GM18868 (cell line): Measurements from ENCODE around the gene FGD2.

Experiments used
- ATAC-seq: cut with Tn5 transposase; IDR thresholded peaks from one replicate; pipeline ENCODE4 v1.9.1; 2021; ENCODE audit warnings: mild to moderate bottlenecking, moderate library complexity; ENCODE audit not compliant: unreplicated experiment

Gene FGD2, protein sequence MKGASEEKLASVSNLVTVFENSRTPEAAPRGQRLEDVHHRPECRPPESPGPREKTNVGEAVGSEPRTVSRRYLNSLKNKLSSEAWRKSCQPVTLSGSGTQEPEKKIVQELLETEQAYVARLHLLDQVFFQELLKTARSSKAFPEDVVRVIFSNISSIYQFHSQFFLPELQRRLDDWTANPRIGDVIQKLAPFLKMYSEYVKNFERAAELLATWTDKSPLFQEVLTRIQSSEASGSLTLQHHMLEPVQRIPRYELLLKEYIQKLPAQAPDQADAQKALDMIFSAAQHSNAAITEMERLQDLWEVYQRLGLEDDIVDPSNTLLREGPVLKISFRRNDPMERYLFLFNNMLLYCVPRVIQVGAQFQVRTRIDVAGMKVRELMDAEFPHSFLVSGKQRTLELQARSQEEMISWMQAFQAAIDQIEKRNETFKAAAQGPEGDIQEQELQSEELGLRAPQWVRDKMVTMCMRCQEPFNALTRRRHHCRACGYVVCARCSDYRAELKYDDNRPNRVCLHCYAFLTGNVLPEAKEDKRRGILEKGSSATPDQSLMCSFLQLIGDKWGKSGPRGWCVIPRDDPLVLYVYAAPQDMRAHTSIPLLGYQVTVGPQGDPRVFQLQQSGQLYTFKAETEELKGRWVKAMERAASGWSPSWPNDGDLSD

GRCh38 chr6:37005061-37005810 lies at the start of gene FGD2:
FGD2 (plus strand) TSS chr6:37005655; CDS start chr6:37005818, 163 bp downstream.
- peak; percentile 54 for ATAC-seq

DNA sequence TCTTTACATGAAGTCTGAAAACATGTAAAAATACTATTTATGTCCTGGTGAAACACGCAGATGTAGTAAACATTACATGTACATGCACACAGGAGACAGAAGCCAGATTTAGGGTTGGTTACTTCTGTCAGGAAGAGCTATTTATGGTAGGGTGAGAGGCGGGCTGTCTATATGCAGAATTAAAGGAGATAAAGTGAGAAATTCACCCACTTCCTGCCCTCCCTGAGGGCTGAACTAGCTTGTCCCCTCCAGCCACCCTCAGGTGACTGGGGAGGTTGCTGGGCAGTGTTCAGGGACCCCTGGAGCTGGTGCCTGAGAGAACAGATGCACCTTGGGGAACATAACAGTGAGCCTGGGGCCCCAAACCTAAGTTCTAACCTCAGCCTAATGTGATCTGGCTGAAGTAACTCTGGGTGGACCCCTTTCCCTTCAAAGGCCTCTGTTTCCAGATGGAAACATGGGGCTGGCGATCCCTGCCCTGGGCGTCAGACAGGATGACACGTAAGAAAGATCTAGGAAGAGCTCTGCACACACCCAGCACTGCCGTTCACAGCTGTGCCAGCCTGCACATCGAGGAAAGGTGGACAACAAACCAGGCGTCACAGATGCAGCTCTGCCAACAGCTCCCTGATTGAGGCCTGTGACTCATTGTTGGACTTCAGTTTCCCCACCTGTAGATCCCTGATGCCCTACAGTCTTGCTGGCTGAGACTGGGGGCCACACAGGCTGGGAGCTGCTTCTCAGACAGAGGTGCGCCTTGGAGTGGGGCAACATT lies 49.6 kb upstream of the FGD2 start:
- ATAC-seq: no peak

- no peak for ATAC-seq
These were observed 49.0 kb upstream of the FGD2 start for GRCh38 chr6:36956446-36956820.

GRCh38 chr6:36957773-36958271 lies 47.6 kb upstream of the FGD2 start:
- ATAC-seq: no peak

DNA sequence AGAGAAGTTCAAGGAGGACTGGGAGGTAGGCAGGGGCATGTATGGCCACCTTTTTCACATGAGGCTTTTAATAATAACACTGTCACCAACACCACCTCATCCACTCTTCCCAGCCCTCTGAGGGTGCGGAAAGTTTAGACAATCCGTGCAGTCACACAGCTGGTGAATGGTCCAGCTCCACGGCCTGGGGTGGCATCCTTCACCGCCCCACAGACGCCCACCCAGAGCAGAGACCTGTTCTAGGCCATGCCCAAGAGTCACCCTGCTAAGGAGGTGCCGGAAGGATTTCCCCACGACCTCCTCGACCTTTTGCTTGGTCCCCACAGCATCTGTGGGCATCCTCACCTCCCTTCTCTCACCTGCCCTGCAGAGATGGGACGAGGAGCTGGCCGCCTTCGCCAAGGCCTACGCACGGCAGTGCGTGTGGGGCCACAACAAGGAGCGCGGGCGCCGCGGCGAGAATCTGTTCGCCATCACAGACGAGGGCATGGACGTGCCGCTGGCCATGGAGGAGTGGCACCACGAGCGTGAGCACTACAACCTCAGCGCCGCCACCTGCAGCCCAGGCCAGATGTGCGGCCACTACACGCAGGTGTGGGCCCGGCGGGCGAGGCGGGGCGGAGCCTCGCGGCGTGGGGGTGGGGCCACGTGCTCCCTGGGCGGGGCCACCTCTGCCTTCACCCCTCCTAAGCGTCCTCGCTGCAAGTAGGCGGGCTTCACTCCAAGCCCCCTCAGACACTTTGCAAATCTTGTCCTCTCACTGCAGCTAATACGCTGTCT lies 46.5 kb upstream of the FGD2 start:
- no peak for ATAC-seq

DNA sequence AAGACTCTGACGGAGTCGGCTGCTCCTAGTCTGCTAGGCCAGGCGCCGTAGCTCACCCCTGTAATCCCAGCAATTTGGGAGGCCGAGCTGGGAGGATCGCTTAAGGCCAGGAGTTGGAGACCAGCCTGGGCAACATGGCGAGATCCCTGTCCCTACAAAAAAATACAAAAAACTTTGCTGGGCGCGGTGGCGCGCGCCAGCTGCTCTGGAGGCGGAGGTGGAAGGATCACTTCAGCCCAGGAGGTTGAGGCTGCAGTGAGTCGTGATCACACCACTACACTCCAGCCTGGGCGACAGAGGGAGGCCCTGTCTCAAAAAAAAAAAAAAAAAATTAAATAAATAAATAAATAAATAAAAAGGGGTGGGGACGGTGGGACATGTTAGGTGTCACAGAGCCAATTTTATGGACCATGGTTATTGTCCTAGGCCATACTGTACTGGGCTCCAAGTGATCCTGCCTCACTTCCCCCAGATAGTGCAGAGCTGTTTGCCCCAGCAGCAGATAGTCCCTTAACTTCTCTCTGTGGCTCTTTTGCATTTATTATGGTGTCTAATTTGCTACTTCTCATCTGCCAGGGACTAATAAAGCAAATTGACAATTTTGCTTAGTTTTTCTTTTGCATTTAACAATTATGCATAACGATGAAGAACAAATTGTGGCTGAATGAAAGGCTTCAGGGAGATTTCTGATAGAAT lies 45.8 kb upstream of the FGD2 start:
- no peak for ATAC-seq

DNA sequence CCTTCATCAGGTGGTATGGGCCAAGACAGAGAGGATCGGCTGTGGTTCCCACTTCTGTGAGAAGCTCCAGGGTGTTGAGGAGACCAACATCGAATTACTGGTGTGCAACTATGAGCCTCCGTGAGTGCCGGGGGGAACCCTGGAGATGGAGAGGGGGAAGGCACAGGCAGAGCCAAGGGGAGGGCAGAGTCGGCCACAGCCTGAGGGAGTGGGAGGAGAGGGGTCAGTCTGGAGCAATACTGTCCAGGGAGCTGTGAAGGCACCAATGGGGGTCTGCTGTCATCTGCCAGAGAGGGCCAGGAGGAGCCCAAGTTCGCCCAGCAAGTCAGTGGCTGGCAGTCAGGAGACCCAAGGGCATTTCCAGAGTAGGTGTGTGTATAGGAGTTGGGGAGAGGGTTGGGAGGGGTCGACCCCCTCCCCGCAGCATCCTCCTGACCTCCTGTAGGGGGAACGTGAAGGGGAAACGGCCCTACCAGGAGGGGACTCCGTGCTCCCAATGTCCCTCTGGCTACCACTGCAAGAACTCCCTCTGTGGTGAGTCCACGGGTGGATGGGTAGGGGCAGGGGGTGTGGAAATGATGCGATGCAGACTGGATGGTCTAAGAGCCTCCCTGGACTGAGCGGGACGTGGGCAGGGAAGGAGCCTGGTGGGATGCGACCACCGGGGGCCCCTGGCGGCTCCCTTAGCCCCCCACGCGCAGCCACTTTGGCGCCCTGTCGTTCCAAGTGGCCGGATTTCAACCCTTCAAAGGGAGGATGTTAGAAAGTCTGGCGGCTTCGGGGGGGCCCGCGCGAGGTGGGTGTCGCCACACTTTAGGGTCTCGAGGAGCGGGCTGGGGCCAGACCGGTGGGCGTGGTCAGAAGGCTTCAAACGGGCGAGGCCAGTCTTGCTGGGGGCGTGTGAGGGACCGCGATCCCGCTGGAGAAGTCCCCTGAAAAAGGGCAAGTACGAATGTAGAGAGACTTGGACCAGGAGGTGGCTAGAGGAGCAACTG lies 43.7 kb upstream of the FGD2 start:
- no peak for ATAC-seq

GRCh38 chr6:36962874-36963273 lies 42.6 kb upstream of the FGD2 start:
- ATAC-seq: peak; percentile 73

DNA sequence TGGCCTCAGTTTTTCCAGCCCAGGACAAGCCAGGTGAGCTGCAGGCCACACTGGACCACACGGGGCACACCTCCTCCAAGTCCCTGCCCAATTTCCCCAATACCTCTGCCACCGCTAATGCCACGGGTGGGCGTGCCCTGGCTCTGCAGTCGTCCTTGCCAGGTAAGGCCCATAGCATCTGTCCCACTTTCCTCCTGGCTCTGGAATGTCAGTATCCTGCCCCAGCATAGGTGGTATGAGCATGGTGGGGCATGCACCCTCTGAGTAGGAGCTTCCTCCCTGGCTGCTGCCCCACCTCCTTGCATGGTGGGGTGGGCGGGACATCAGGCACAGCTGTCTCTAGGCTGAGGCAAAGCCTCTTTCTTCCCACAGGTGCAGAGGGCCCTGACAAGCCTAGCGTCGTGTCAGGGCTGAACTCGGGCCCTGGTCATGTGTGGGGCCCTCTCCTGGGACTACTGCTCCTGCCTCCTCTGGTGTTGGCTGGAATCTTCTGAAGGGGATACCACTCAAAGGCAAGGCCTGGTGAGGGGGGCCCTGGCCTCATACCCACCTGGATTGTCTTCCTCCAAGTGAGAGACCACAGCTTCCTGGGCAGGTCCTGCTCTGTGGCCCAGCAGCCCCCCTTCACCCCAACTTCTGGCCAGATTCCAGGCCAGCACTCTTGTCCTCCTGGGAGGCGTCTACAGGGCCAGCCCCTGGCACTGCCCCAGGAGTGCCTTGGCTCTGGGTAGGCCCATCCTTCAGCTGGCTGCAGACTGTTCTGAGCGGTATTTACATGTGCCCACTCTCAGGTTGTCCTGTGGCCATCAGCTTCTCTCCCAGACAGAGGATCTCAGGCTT lies 41.8 kb upstream of the FGD2 start:
- no peak for ATAC-seq

GRCh38 chr6:36964349-36964748 lies 41.1 kb upstream of the FGD2 start:
- ATAC-seq: no peak

DNA sequence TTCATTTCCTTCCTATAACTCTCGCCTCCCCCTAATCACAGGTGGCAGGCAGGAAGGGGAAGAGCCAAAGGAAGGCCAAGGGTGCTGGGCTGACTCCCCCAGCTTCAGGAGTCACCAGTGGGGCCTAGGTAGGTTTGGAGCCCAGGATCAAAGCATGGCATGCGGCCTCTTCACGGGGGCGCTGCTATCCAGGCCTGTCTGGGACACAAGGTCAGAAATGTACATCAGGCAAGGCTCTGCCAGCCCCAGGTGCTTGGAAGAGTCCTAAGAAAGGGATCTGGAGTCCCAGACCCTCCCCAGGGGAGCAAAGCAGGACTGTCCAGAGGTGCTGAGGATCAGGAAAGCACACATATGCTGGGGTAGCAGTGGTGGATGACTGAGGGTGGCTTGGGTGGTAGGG lies 40.5 kb upstream of the FGD2 start:
- ATAC-seq: no peak

DNA sequence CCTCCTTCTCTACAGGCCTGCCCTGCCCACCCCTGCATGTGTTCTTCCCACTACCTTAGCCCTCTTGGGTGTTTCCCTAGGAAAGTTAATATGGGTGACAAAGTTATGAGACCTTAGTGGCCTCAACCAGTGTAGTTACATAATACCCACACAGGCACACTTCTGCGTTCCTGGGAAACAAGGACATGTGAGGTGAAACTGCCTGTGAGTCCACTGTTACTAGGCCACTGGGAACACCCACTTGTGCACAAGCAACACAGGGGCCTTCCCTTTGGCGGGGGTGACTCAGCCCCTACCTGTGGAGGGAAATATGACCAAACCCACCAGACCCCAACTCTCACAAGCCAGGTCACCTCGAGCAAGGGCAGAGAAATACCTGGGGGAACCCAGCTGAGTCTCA lies 38.2 kb upstream of the FGD2 start:
- ATAC-seq: no peak

- ATAC-seq: no peak
These were observed 37.7 kb upstream of the FGD2 start for GRCh38 chr6:36967757-36968156.

DNA sequence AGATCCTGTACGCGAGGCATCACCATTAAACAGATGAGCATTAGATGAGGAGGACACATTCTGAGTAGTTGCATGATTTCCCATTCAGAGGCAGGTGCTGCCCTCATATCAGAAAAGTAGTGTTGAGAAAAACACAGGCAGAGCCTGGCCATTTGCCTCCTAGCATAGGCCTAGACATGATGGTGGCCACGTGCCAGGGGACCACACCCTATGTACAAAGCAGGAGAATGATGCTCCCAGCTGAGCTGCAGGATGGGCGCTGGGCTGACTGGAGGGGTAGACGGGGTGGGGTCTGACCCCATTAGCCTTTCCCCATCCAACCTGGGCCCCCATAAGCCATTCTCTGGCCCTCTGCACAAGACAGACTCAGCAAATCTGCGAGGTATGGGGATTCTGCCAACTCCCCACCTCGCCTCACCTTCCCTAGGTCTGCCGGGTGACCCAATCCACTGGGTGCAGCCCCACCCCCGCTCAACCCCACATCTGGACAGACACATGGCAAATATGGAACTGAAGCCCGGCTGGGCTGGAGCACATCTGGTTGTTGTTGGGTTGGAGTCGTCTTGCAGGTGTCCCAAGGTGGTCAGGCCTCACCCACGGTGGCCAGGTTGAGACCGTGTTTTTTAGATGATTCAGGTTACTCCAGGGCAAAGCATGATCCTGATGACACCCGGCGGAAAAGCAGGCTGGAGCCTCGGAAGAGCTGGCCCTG lies 37.0 kb upstream of the FGD2 start:
- no peak for ATAC-seq

GRCh38 chr6:36969240-36969691 lies 36.2 kb upstream of the FGD2 start:
- ATAC-seq: no peak

DNA sequence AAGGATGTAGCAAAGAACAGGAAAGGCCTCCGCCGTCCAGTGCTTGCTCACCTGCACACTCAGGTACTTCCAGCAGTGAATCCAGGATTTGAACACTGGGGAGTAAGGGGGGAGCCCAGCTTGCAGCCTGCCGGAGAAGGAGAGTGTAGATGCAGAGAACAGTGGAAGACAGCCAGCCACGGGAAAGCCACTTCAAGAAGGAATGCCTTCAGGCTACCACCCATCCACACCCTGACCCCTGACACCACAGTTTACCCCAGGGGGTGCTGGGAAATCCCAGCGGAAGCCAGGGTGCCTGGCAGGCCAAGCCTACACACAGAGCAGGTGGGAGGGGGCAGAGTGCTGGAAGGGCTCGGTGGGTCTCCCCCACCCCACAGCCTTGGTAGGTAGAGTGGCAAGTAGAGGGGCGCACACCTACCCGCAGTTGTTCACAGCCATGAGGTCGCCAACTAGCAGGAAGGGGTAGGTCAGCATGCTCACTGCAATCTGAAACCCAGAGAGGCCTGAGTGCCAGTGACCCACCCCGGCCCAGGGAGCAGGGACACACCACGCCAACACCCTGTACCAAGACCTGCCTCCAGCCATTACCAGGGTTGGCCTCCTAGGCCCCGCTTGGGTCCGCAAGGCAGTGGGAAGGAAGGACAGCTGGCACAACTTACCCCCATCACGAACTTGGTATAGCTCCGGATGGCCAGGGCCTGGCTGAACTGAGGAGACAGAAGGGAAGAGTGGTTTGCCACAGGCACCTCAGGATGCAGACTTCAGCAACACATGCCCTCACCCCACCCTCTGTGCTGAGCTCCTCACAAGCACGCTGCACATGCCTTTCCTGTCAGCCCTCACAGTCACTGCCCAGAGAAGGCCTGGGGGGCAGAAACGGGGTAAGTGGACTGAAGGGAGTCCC lies 35.2 kb upstream of the FGD2 start:
- ATAC-seq: no peak
